AML-193 (cell line): ENCODE results near the gene KBTBD6.
"Not testable (repeated sequence)": the region's sequence is repeated elsewhere in the genome, so short reads cannot be mapped to it uniquely, and the experiment has no call there.

Source experiments
- DNase-seq, 2 experiments: peaks; one replicate each; lab custom pipeline; 2025; lab: John Stamatoyannopoulos, UW

The KBTBD6 gene

DNA sequence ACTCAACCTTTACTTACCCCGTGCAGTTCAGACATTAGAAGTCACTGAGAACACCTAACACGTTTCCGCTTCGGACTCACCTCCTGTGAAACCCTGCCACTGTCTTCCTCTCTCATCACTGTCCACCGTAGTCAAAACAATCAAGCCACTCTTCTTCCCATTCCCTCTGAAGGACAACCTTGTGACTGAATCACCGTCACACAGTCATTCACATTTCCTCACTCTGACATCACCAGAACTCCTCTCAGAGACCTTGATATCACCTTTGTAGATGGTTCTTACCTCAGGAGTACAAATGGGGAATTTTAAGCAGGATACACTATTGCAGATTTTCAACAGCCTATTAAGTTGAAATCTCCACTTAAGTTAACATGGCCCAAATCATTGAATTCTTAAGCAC lies 1.3 kb upstream of the KBTBD6 start:
- DNase-seq, result no peak

DNA sequence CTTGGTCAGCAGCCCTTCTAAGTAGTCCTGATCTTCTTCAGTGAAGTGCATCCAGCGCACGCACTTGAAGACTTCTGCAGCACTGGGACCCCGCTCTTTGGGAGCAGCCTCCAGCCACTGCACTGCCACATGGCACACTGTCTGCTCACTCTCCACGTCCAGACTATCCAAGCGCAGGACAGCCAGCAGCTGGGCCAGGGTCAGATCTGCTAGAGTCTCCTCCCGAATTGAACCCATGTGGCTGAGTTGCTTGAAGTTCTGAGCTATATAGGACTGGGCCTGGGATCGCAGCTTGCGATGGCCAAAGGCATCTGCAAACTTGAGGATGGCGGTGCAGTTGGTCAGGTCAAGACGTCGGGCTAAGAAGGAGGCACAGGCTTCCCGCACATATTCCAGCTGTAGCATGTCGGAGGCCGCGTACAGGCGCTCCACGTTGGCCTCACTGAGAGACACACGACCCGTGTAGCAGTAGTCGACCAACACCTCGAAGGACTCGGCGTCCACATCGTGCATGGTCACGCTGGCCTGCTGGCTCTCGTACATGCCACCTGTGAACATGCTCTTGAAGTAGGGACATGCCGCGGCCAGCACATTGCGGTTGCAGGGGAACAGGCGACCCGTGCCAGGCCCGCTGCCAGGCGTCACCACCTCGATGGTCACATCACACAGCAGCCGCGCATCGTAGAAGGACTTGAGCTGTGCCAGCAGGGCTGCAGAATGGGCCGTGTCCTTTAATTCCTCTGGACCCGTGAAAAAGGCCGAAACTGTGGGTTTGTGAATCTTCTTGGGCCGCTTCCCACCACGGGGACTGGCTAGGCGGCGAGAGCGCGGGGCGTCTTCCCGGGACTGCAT lies 716 bp downstream of the KBTBD6 start:
- not testable (repeated sequence) for DNase-seq

DNA sequence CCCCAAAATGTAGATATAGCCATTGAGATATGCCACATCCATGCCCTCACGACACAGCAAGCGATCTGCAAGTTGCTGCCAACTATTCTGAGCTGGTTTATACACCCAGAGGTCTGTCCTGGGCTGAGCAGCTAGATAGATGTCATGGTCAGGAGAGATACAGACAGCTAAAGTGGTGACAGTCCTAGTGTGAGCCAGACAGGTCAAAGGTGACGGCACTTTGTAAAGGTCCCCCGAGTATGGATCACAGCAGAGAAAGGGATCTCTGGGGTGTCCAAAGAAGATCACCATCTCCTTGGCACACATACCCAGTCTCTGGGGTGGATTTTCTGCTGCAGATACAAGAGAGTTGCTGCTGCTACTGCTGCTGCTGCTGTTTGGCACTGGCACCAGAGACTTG lies 1.4 kb downstream of the KBTBD6 start:
- DNase-seq, result not testable (repeated sequence)

DNA sequence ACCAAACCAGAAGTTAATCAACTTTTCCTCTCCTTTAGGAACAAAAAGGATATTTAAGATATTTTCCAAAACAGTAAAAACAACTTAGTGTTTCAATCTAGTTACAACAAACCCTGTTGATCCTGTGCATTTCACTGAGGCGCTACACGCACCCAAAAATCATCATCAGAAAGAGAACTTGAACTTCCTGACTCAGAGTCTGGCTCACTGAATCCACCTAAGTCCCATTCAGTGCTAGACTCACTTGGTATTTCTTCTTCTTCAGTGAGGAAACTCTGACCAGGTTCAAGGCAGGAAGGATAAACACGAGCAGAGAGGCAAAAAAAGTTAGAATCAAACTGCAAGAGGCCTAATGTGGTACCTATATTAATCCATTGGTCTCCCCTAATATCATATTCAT lies 2.2 kb downstream of the KBTBD6 start:
- DNase-seq, result peak; percentile 38 to 49

DNA sequence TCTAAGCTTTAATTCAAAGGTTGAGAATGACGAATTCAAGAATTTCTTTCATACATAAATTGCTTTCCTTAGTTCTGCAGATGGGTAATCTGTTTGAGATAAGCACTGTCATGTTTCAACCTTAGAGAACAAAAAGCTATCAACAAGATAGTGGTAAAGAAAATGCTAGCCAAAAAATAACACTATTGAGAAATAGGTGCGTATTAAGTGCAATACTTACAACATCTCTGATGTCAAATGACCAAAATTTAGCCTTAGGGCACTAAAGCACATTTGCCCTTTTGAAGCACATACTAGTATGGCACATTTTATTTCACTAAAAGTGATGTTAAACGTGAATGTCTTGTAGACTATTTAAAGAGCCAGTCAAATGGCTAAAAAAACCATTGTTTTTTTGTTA lies 4.9 kb downstream of the KBTBD6 start:
- peak; percentile 55 to 75 for DNase-seq

DNA sequence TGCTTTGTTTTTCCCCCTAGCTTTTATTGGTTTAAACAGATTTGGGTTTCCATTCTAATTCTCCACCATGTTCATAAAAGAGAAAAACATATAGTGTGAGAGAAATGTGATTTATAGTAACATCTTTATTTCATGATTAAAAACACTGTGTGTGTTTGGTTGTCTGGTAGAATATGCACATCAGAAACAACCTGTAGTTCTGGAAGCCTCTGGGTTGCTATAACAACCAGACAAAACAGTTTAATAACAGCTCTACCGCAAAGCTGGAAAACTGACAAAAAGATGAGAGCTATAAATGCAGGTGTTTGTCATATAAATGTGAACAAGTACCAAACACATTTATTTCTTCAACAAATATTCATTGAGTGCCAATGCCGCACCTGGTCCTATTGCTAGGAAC lies 9.8 kb downstream of the KBTBD6 start:
- no peak for DNase-seq

DNA sequence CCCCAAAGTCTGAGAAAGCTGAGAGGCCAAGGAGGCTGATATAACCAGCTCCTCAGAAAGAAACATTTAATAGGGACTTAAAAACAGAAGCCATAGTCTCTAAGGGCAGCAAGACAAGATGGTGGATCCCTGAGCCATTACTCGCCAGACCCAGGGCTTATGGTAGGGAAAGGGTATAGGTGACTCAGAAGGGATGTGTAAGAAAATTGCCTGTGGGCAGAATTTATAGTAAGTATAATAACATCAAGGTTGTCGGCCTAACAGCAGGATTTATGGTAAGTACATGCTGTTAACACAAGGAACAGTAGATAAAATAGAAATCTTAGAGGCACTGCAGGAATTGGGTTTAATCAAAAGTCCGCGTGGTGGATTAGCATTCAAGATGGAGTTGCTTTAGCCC lies 14.7 kb downstream of the KBTBD6 start:
- no peak for DNase-seq

DNA sequence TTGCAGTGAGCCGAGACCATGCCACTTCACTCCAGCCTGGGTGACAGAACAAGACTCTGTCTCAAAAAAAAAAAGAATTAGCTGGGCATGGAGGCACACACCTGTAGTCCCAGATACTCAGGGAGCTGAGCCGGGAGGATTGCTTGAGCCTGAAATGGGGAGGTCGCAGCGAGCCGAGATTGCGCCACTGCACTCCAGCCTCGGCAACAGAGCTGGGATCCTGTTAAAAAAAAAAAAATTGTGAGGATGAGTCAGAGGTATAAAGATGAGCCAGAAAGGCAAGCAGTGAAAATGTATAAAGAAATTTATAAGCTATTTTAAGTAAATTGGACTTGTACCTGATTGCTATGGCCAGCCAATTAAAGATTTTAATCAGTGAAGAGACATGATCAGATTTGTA lies 21.1 kb downstream of the KBTBD6 start:
- no peak for DNase-seq

DNA sequence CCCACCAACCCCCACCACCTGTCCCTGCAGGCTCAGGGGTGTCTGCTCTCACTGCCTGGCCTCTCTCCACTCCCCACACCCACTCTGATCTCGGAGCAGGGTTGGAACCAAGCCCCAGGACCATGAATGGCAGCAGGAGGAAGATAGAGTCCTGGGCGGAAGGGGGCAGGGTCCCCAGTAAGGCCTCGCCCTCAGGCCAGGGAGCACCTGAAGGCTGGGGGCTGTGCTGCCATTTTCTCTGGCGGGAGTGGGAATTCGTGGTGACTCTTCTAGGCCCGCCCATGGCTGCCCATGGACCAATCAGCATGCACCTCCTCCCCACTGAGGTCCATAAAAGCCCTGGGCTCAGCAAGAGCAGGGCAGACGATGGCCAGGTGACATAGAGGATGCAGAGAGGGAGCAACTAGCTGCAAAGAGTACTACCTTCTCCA lies 25.0 kb downstream of the KBTBD6 start:
- DNase-seq, result no peak

DNA sequence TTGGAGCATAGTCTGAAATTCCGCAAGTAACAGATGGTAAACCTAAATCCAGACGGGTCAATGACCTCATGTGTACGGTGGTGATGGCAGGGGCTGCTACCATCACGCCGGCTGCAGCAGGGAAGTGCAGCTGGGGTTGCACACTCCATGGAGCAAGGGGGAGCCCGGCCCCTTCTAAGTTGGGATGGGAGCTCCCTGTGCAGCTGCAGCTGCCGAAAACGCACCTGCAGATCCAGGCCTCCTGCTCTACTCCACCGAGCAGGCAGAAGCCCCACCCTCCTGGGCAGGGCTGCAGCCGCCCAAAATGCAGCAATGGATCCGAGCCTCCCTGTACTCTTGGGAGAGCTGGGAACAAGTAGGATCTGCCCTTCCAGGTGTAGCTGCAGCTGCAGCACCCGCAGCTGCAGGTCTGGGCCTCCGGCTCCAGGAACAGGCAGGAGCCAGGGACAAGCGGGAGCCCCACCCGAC lies 25.5 kb downstream of the KBTBD6 start:
- DNase-seq, result no peak

DNA sequence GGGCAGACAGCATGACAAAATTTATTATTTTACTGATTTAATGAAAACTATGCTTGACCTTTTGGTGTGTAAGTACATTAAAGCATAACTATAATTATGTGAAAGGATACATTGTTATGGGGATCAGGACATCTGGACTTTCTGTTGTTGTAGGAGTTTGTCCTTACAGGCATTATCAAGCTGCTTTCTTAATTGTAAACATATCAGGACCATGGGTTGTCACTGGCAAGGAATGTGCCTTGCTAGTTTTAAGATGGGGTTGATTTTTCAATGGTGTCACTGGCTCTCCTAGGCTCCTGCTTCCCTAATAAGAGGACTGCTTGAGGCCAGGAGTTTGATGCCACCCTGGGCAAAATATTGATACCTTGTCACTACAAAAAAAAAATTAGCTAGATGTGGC lies 32.6 kb downstream of the KBTBD6 start:
- DNase-seq, result no peak

DNA sequence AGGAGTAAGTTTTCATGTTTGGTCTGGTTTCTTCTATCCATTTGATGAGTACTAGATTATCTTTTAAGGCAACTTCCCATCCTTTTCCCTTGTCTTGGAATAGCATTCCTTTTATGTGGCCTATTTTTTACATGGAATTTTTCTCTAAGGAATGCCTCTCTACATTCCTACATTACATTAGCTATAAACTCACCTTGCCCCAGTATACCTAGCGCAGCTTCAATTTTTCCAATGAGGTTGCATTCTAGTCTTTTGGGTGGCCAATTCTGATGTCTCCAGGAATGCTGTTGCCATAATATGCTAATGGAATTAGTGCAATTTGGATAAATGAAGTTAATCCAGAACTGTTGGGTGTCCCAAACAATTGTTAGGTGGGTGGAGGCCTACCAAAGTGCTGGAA lies 33.8 kb downstream of the KBTBD6 start:
- DNase-seq, result no peak

DNA sequence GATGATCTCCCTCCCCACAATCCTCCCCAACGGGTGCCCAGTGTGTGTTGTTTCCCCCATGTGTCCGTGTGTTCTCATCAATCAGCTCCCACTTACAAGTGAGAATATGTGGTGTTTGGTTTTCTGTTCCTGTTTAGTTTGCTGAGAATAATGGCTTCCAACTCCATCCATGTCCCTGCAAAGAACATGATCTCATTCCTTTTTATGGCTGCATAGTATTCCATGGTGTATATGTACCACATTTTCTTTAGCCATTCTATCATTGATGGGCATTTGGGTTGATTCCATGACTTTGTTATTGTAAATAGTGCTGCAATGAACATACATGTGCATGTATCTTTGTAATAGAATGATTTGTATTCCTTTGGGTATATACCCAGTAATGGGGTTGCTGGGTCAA lies 36.9 kb downstream of the KBTBD6 start:
- DNase-seq, result not testable (repeated sequence)

DNA sequence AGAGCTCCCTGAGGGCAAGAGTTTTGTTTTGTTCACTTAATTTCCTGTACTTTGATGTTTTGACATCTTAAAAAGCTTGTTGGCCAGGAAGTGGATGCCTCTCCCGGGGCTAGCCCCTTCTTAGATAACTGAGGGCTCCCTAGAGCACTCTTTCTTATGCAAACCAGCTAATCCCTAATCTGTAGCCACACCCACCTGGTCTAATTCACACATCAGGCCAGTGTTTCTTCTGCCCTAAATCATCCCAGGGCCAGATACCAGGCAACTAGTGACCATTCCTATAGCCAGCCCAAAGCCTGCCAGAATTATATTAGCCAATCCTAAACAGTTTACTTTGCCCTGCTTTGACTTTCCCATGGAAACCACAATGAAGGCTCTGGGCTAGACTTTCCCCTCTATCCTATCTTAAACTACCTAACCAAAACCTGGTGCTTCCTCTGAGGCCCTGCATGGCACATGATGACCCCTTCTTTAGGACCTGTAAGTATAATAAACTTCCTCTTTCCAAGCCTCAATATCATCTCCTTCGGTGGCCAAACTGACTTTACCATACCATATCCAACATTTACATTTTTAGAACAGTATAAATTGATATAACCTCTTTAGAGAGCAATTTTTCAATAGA lies 46.5 kb downstream of the KBTBD6 start:
- DNase-seq, result peak in 1 of 2 experiments; percentile 7

DNA sequence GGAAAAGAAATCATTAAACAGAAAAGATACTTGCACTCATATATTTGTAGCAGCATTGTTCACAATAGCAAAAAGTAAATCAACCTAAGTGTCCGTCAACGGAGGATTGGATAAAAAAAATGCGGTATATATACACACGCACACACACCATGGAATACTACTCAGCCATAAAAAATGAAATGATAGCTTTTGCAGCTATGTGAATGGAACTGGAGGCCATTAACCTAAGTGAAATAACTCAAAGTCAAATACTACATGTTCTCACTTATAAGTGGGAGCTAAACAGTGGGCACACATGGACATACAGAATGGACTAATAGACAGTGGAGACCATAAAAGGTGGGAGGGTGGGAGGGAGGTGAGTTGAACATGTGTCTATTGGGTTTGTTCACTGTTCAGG lies 52.9 kb downstream of the KBTBD6 start:
- no peak for DNase-seq
